HepG2 (cell line): ENCODE data around the gene B3GAT3. TPM values are rescaled to one million over a fixed set of nuclear protein-coding genes. Genes with fewer than 3 reads are reported as not detected.

Experiments
- ATAC-seq: fragments of 200-7000 bp; cut with Tn5 transposase; 3 replicates; pipeline ENCODE4 v1.9.1; 2020; ENCODE audit warnings: mild to moderate bottlenecking, moderate library complexity
- BruUV-seq: library from RNA; stranded (reverse); fragments of 400-500 nt; replicated peaks from 2 replicates; lab custom pipeline; 2021; lab: Mats Ljungman, UMichigan
- CTCF ChIA-PET: fragments of 300-600 bp; formaldehyde crosslinking; extraction: SDS; loops from one replicate; lab custom pipeline; 2021; ENCODE audit warnings: low total read pairs, inconsistent platforms, low intra/inter-chr PET ratio; lab: Yijun Ruan, JAX
- POLR2A ChIA-PET: fragments of 350-600 bp; sonication (Branson Sonifier 250); formaldehyde crosslinking; loops from one replicate; lab custom pipeline; 2020; ENCODE audit warnings: antibody characterized with exemption, inconsistent platforms; lab: Yijun Ruan, JAX
- DNase-seq: peaks from one replicate; pipeline ENCODE4 v3.0.0-alpha.2; 2015; ENCODE audit warnings: low spot score
- FAIRE-seq: peaks from 3 replicates; lab custom pipeline; 2011; peaks lifted over from hg19 to GRCh38; lab: Jason Lieb, UNC
- H2AFZ ChIP-seq: one replicate; pipeline ENCODE4 v1.6.1; 2011; ENCODE audit warnings: low read length, inconsistent platforms
- H3K27ac ChIP-seq: fragments of 300-600 bp; 3 replicates; pipeline ENCODE4 v1.8.0; 2011; ENCODE audit warnings: mixed run types, mild to moderate bottlenecking, mixed read lengths, low read length, inconsistent platforms; ENCODE audit not compliant: insufficient read depth; ENCODE audit errors: extremely low read length
- H3K27me3 ChIP-seq, 2 experiments: fragments of 200-600 bp in 1 of 2; 2 replicates in 1 of 2; 3 replicates in 1 of 2; pipeline versions ENCODE4 v1.6.0 to v1.8.0; 2011; ENCODE audit warnings: low read length in 2 of 2, mild to moderate bottlenecking in 2 of 2, moderate library complexity in 2 of 2, inconsistent platforms in 1 of 2; ENCODE audit not compliant: insufficient read depth in 2 of 2, control insufficient read depth in 1 of 2
- H3K36me3 ChIP-seq, 2 experiments: fragments of 200-600 bp in 1 of 2; replicated peaks in 1 of 2; 2 replicates in 1 of 2; 3 replicates in 1 of 2; pipeline versions ENCODE4 v1.5.1 to v1.8.0; 2011; ENCODE audit warnings: low read length in 2 of 2, inconsistent platforms in 1 of 2; ENCODE audit not compliant: insufficient read depth in 2 of 2, control insufficient read depth in 1 of 2
- H3K4me1 ChIP-seq: 2 replicates; pipeline ENCODE4 v1.5.1; 2012; ENCODE audit warnings: low read length, inconsistent platforms; ENCODE audit not compliant: insufficient read depth
- H3K4me2 ChIP-seq: 2 replicates; pipeline ENCODE4 v1.6.0; 2011; ENCODE audit warnings: low read depth, low read length, inconsistent platforms
- H3K4me3 ChIP-seq, 3 experiments: fragments of 200-600 bp in 1 of 3; sonication (generic), shearing (Covaris generic) in 1 of 3; replicated peaks in 1 of 3; 2 replicates each; pipeline ENCODE4 v1.5.1; 2011 to 2016; ENCODE audit warnings: low read length in 3 of 3, inconsistent platforms in 2 of 3, low read depth in 2 of 3, mild to moderate bottlenecking in 2 of 3, control low read depth in 1 of 3, mixed read lengths in 1 of 3; ENCODE audit not compliant: insufficient read depth in 1 of 3
- H3K79me2 ChIP-seq: one replicate; pipeline ENCODE4 v1.6.1; 2011; ENCODE audit warnings: low read length, inconsistent platforms; ENCODE audit not compliant: insufficient read depth
- H3K9ac ChIP-seq: 2 replicates; pipeline ENCODE4 v1.6.0; 2011; ENCODE audit warnings: mild to moderate bottlenecking, low read depth, low read length, inconsistent platforms; ENCODE audit not compliant: insufficient read depth
- H3K9me3 ChIP-seq: 2 replicates; pipeline ENCODE4 v1.5.1; 2012; ENCODE audit warnings: mild to moderate bottlenecking, low read length
- H4K20me1 ChIP-seq: 2 replicates; pipeline ENCODE4 v1.6.0; 2011; ENCODE audit warnings: inconsistent platforms, mild to moderate bottlenecking, low read length, moderate library complexity; ENCODE audit not compliant: insufficient read depth
- ELF1 ChIP-seq: sonication (generic); formaldehyde crosslinking; IDR thresholded peaks from 2 replicates; pipeline ENCODE4 v1.4.0; 2020; ENCODE audit warnings: missing genetic modification reagents
- NFRKB ChIP-seq: fragments of 450-650 bp; IDR thresholded peaks from 2 replicates; pipeline ENCODE4 v1.6.1; 2017
- PHF8 ChIP-seq: sonication (generic); formaldehyde crosslinking; IDR thresholded peaks from 2 replicates; pipeline ENCODE4 v1.5.0; 2020; ENCODE audit warnings: missing genetic modification reagents
- POGZ ChIP-seq: sonication (generic); formaldehyde crosslinking; IDR thresholded peaks from 2 replicates; pipeline ENCODE4 v1.4.0; 2020; ENCODE audit warnings: mild to moderate bottlenecking, missing genetic modification reagents
- RFX1 ChIP-seq: fragments of 450-650 bp; IDR thresholded peaks from 2 replicates; pipeline ENCODE4 v1.6.1; 2017
- SAFB2 ChIP-seq: sonication (generic); formaldehyde crosslinking; IDR thresholded peaks from 2 replicates; pipeline ENCODE4 v1.5.1; 2020; ENCODE audit warnings: missing genetic modification reagents, low read depth, mild to moderate bottlenecking, borderline replicate concordance
- ZNF317 ChIP-seq: sonication (generic); formaldehyde crosslinking; IDR thresholded peaks from 2 replicates; pipeline ENCODE4 v1.5.0; 2020; ENCODE audit warnings: mild to moderate bottlenecking, missing genetic modification reagents
- ZNF350 ChIP-seq: sonication (generic); formaldehyde crosslinking; IDR thresholded peaks from 2 replicates; pipeline ENCODE4 v1.4.0; 2020; ENCODE audit warnings: mild to moderate bottlenecking, low read depth, missing genetic modification reagents, borderline replicate concordance
- ZNF44 ChIP-seq: sonication (generic); formaldehyde crosslinking; IDR thresholded peaks from 2 replicates; pipeline ENCODE4 v1.5.1; 2020; ENCODE audit warnings: mild to moderate bottlenecking, missing genetic modification reagents
- ZNF879 ChIP-seq: sonication (generic); formaldehyde crosslinking; IDR thresholded peaks from 2 replicates; pipeline ENCODE4 v1.8.1; 2023; ENCODE audit warnings: missing genetic modification reagents
- ZSCAN12 ChIP-seq: sonication (generic); formaldehyde crosslinking; IDR thresholded peaks from 2 replicates; pipeline ENCODE4 v1.9.0; 2021; ENCODE audit warnings: mild to moderate bottlenecking, missing genetic modification reagents
- ZZZ3 ChIP-seq: sonication (generic); formaldehyde crosslinking; IDR thresholded peaks from 2 replicates; pipeline ENCODE4 v1.4.0; 2020; ENCODE audit warnings: missing genetic modification reagents, mild to moderate bottlenecking, borderline replicate concordance
- WGBS: methylation state at CpG from one replicate; pipeline ENCODE4 v1.1.6; 2017; ENCODE audit warnings: low lambda C conversion rate; 5-methylcytosine and 5-hydroxymethylcytosine counted together
- in situ Hi-C: cut with HindIII; loops from 2 replicates; pipeline ENCODE4 v1.10.0; 2017; ENCODE audit warnings: low pct_unique_long_range_greater_than_20kb; ENCODE audit not compliant: extremely low pct_ligation_motif_present
- intact Hi-C: fragments of 100-400 bp; cut with micrococcal nuclease; formaldehyde crosslinking; loops from one replicate; pipeline ENCODE4 v1.10.0; 2022; ENCODE audit not compliant: unreplicated experiment
- polyA plus RNA-seq, 8 experiments: library from polyadenylated mRNA; depleted of rRNA in 3 of 8; stranded (reverse) in 7 of 8; unstranded in 1 of 8; fragments of >200 nt; fragmentation: Illumina TruSeq in 4 of 8; extraction: Trizol in 4 of 8; gene quantifications; 2 replicates each; pipeline versions ENCODE4 v1.2.1 to v1.2.3, GENCODE V29; 2011 to 2016; ENCODE audit warnings: low read depth in 4 of 8, missing spikeins in 1 of 8, mixed read lengths in 1 of 8; ENCODE audit not compliant: insufficient read depth in 1 of 8
- total RNA-seq, 5 experiments: library from RNA; depleted of rRNA; stranded (reverse); fragments of >200 nt; fragmentation: Illumina TruSeq; extraction: Trizol; gene quantifications; 2 replicates each; pipeline ENCODE4 v1.2.3, GENCODE V29; 2016; ENCODE audit warnings: low read depth in 1 of 5
- TF ChIP-seq, protein P1 (sequence below): sonication (generic); formaldehyde crosslinking; IDR thresholded peaks from 2 replicates; pipeline ENCODE4 v1.8.1; 2023; ENCODE audit warnings: mild to moderate bottlenecking, missing genetic modification reagents
- TF ChIP-seq, protein P2 (sequence below): IDR thresholded peaks from 2 replicates; pipeline ENCODE4 v1.6.1; 2018; ENCODE audit warnings: missing genetic modification reagents, mild to moderate bottlenecking, missing compliant biosample characterization
- TF ChIP-seq, protein P3 (sequence below): IDR thresholded peaks from 2 replicates; pipeline ENCODE4 v1.6.1; 2016; ENCODE audit warnings: missing compliant biosample characterization, missing genetic modification reagents, borderline replicate concordance
- TF ChIP-seq, protein P4 (sequence below): sonication (generic); formaldehyde crosslinking; conservative IDR thresholded peaks from 2 replicates; pipeline ENCODE4 v1.4.0; 2020; ENCODE audit warnings: missing genetic modification reagents
- TF ChIP-seq, protein P5 (sequence below): sonication (generic); formaldehyde crosslinking; IDR thresholded peaks from 2 replicates; pipeline ENCODE4 v1.9.0; 2021; ENCODE audit warnings: missing genetic modification reagents, mild to moderate bottlenecking, borderline replicate concordance

The B3GAT3 gene
- total and polyA plus RNA-seq, 2 of the 13 experiments (the other 11 are each of a cell fraction or from before 2014, with no cell fraction given), result 21.3 to 26.1 TPM

DNA sequence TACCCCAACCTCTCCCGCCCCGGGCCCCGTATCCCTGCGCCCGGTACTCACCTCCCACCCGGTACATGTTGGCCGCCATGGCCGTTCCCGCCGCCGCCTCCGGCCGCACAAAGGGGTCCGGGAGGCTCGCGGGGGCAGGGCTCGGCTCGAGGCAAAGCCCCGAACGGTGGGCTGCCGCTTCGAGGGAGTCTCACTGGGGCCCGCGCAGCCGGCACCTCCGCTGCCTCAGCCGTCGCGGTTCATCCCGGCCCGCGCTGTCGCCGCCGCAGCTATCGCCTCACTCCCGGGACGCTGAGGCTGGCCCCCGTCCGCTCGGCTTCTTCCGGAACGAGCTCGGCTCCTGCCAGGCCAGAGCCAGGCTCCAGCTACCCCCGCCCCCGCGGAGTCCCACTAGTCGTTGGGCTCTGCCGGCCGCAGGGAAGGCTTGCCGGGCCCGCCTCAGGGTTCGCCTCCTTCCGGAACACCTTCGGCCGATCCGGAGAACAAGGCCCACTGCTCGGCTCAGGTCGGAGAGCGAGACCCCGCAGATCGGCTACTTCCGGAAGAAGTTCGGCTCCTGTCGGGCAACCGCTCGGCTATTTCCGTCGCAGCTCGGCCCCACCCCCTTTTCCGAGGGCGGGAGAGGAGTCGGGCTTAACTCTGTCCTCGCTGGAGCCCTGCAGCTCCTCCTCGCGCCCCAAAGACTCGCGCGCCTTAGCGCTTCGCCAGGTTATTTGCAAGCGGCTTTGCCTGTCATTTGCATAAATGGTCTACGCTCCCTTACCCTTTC lies 20.2 kb downstream of the B3GAT3 start, which contains the start of gene MTA2:
MTA2 (minus strand) TSS at position 494 of the 769 bp plus-strand sequence; CDS start at position 79, 415 bp downstream.
- H3K9ac ChIP-seq, result peak within 1 kb of the TSS; percentile 99
- H3K9me3 ChIP-seq, result no peaks in the 10 kb centered on the region
- ChIA-PET CTCF (no interaction called here), POLR2A (interaction anchor here (0.7 to 3.8 kb wide), 23 partner anchors 10 to 280 kb away, joined by 3 to 137 read pairs (median 6); partner anchors contain the start of genes AHNAK, B3GAT3, C11orf98 and CSKMT)
- WGBS, result under 1% methylated on average over 14 of the region's 83 CpGs
- DNase-seq, result peak; percentile 94
- ATAC-seq, result peak; percentile 93
- H3K27ac ChIP-seq, result peak within 1 kb of the TSS; percentile 88
- TSS peak; percentile 80 for BruUV-seq
- H3K4me3 ChIP-seq, result peak within 1 kb of the TSS; percentile 91 to 94 (median 94)
- peak within 1 kb of the TSS; percentile 97 for H3K4me2 ChIP-seq
- H3K27me3 ChIP-seq, result no peaks in the 10 kb centered on the region; a peak in 1 of 5 replicates
- H4K20me1 ChIP-seq, result no peaks in the 10 kb centered on the region
- peaks cover 43% of the 10 kb centered on the region for H3K4me1 ChIP-seq
- intact Hi-C loops (no loop called here), in situ Hi-C loops (no loop called here)
- peak; percentile 81 for FAIRE-seq
- H3K79me2 ChIP-seq, result peaks cover 33% of the 10 kb centered on the region
- H2AFZ ChIP-seq, result no peak within 1 kb of the TSS
- peaks cover 10 to 21% of the 10 kb centered on the region in 2 experiments; a peak in 4 of 5 replicates for H3K36me3 ChIP-seq
- TF ChIP-seq, protein P1, sequence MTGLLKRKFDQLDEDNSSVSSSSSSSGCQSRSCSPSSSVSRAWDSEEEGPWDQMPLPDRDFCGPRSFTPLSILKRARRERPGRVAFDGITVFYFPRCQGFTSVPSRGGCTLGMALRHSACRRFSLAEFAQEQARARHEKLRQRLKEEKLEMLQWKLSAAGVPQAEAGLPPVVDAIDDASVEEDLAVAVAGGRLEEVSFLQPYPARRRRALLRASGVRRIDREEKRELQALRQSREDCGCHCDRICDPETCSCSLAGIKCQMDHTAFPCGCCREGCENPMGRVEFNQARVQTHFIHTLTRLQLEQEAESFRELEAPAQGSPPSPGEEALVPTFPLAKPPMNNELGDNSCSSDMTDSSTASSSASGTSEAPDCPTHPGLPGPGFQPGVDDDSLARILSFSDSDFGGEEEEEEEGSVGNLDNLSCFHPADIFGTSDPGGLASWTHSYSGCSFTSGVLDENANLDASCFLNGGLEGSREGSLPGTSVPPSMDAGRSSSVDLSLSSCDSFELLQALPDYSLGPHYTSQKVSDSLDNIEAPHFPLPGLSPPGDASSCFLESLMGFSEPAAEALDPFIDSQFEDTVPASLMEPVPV (CRISPR knock-in tag), result peak; percentile 81; the same call in 1 of the 2 replicates
- TF ChIP-seq POGZ (CRISPR knock-in tag), result no peak; the same call in 1 of the 2 replicates
- TF ChIP-seq SAFB2, result peak; percentile 93
- peak; percentile 40; the same call in 1 of the 2 replicates for TF ChIP-seq ZNF44 (CRISPR knock-in tag)
- TF ChIP-seq ZNF350 (CRISPR knock-in tag), result 0 out of 2 replicates have a peak, but pooled peaks have one; percentile 13
- TF ChIP-seq, protein P2, sequence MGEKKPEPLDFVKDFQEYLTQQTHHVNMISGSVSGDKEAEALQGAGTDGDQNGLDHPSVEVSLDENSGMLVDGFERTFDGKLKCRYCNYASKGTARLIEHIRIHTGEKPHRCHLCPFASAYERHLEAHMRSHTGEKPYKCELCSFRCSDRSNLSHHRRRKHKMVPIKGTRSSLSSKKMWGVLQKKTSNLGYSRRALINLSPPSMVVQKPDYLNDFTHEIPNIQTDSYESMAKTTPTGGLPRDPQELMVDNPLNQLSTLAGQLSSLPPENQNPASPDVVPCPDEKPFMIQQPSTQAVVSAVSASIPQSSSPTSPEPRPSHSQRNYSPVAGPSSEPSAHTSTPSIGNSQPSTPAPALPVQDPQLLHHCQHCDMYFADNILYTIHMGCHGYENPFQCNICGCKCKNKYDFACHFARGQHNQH, result peak; percentile 39; the same call in 1 of the 2 replicates
- no peak for TF ChIP-seq RFX1
- TF ChIP-seq NFRKB, result no peak
- TF ChIP-seq, protein P3, sequence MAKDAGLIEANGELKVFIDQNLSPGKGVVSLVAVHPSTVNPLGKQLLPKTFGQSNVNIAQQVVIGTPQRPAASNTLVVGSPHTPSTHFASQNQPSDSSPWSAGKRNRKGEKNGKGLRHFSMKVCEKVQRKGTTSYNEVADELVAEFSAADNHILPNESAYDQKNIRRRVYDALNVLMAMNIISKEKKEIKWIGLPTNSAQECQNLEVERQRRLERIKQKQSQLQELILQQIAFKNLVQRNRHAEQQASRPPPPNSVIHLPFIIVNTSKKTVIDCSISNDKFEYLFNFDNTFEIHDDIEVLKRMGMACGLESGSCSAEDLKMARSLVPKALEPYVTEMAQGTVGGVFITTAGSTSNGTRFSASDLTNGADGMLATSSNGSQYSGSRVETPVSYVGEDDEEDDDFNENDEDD (CRISPR knock-in tag), result peak; percentile 49; the same call in 1 of the 2 replicates
- peak; percentile 71 for TF ChIP-seq PHF8
- TF ChIP-seq, protein P4, sequence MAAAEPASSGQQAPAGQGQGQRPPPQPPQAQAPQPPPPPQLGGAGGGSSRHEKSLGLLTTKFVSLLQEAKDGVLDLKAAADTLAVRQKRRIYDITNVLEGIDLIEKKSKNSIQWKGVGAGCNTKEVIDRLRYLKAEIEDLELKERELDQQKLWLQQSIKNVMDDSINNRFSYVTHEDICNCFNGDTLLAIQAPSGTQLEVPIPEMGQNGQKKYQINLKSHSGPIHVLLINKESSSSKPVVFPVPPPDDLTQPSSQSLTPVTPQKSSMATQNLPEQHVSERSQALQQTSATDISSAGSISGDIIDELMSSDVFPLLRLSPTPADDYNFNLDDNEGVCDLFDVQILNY (CRISPR knock-in tag), result peak; percentile 57
- TF ChIP-seq ZSCAN12 (CRISPR knock-in tag), result no peak
- peak; percentile 58; the same call in 1 of the 2 replicates for TF ChIP-seq ZZZ3 (CRISPR knock-in tag)
- TF ChIP-seq ZNF879 (CRISPR knock-in tag), result peak; percentile 84
- TF ChIP-seq ELF1 (CRISPR knock-in tag), result peak; percentile 81
- TF ChIP-seq ZNF317, result 0 out of 2 replicates have a peak, but pooled peaks have one; percentile 35
- TF ChIP-seq, protein P5, sequence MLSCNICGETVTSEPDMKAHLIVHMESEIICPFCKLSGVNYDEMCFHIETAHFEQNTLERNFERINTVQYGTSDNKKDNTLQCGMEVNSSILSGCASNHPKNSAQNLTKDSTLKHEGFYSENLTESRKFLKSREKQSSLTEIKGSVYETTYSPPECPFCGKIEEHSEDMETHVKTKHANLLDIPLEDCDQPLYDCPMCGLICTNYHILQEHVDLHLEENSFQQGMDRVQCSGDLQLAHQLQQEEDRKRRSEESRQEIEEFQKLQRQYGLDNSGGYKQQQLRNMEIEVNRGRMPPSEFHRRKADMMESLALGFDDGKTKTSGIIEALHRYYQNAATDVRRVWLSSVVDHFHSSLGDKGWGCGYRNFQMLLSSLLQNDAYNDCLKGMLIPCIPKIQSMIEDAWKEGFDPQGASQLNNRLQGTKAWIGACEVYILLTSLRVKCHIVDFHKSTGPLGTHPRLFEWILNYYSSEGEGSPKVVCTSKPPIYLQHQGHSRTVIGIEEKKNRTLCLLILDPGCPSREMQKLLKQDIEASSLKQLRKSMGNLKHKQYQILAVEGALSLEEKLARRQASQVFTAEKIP, result no peak
